OCI-LY7 (cell line): ENCODE measurements around the gene FOXF1.

Source experiments
- CTCF ChIP-seq: fragments of 200-600 bp; sonication (generic); conservative IDR thresholded peaks from 2 replicates; pipeline ENCODE4 v1.5.1; 2014; ENCODE audit warnings: mild to moderate bottlenecking, antibody characterized with exemption, low read length, moderate library complexity, mixed read lengths
- EZH2phosphoT487 ChIP-seq: fragments of 200-600 bp; sonication (generic); IDR thresholded peaks from 2 replicates; pipeline ENCODE4 v1.6.1; 2018; ENCODE audit warnings: low read depth, borderline replicate concordance, mild to moderate bottlenecking, mixed run types, antibody characterized with exemption, low read length, moderate library complexity, mixed read lengths

GRCh38 chr16:86556576-86556975 is 46.2 kb downstream of the FOXF1 start:
- TF ChIP-seq CTCF = no peak
- no peak for TF ChIP-seq EZH2phosphoT487
